Gastrocnemius medialis (tissue), 4 donors: ENCODE measurements around the gene PSG4. TPM values are rescaled to one million over a fixed set of nuclear protein-coding genes. Genes with fewer than 3 reads are reported as not detected.
"Not testable (repeated sequence)": the region's sequence is repeated elsewhere in the genome, so short reads cannot be mapped to it uniquely, and the experiment has no call there.

ENCODE experiments used
- ATAC-seq, 2 donors: fragments of 150-250 bp; one replicate each; pipeline ENCODE4 v1.9.1; 2016
- DNase-seq, 2 donors: peaks; one replicate each; pipeline ENCODE4 v3.0.0-alpha.2; 2019
- H3K27ac ChIP-seq, 4 donors: fragments of 200-600 bp; sonication (generic); 1 replicate in 1 of 4; 2 replicates in 3 of 4; pipeline ENCODE4 v1.5.1; 2016 to 2018; ENCODE audit warnings: mild to moderate bottlenecking in 2 of 4, moderate library complexity in 1 of 4
- H3K27me3 ChIP-seq, 3 donors: fragments of 200-600 bp; sonication (generic) in 2 of 3; 1 replicate in 1 of 3; 2 replicates in 2 of 3; pipeline versions ENCODE4 v1.5.1 to v1.6.0; 2016 to 2019; ENCODE audit warnings: mild to moderate bottlenecking in 1 of 3, moderate library complexity in 1 of 3
- H3K36me3 ChIP-seq, 2 donors: fragments of 200-600 bp; sonication (generic) in 1 of 2; one replicate each; pipeline ENCODE4 v1.5.1; 2017 to 2018
- H3K4me1 ChIP-seq, 2 donors: fragments of 200-600 bp; sonication (generic) in 1 of 2; one replicate each; pipeline ENCODE4 v1.5.1; 2016 to 2017; ENCODE audit warnings: mild to moderate bottlenecking in 2 of 2
- H3K4me3 ChIP-seq, 4 donors: fragments of 200-600 bp; sonication (generic) in 3 of 4; 1 replicate in 1 of 4; 2 replicates in 3 of 4; pipeline ENCODE4 v1.5.1; 2016 to 2019; ENCODE audit warnings: mild to moderate bottlenecking in 2 of 4
- H3K9me3 ChIP-seq, 3 donors: fragments of 200-600 bp; sonication (generic) in 2 of 3; 1 replicate in 1 of 3; 2 replicates in 2 of 3; pipeline ENCODE4 v1.5.1; 2016 to 2019
- in situ Hi-C, 4 donors: fragments of 200-750 bp; cut with MboI; loops; one replicate each; pipeline versions ENCODE4 v1.15.0 to v1.8.0; 2017; ENCODE audit warnings: low sequenced_read_pairs in 4 of 4
- intact Hi-C: fragments of 100-400 bp; cut with DNase I; formaldehyde crosslinking; loops from one replicate; pipeline ENCODE4 v1.15.1; 2023; ENCODE audit warnings: low total_unique reads
- total RNA-seq, 4 donors: library from RNA; depleted of rRNA; stranded (reverse); fragments of >200 nt; gene quantifications; one replicate each; pipeline versions ENCODE4 v1.1.0 to v1.2.3, GENCODE V29; 2016

PSG4 gene
- not detected for total RNA-seq

- H3K4me1 ChIP-seq, H3K27ac ChIP-seq, H3K4me3 ChIP-seq, intact Hi-C loops, ATAC-seq, H3K36me3 ChIP-seq, in situ Hi-C loops, DNase-seq, H3K27me3 ChIP-seq, H3K9me3 ChIP-seq: not testable (repeated sequence)
Measured at GRCh38 chr19:43205471-43206105, at the start of gene PSG4. PSG4 (minus strand) TSS chr19:43205638; CDS start chr19:43205536, 102 bp downstream.

GRCh38 chr19:43251428-43251827, 46.0 kb upstream of the PSG4 start:
- DNase-seq, H3K36me3 ChIP-seq, H3K27me3 ChIP-seq, ATAC-seq, H3K4me3 ChIP-seq, H3K9me3 ChIP-seq, H3K27ac ChIP-seq, intact Hi-C loops, in situ Hi-C loops, H3K4me1 ChIP-seq: not testable (repeated sequence)

GRCh38 chr19:43250296-43250695, 44.9 kb upstream of the PSG4 start:
- intact Hi-C loops, H3K27me3 ChIP-seq, H3K9me3 ChIP-seq, H3K4me1 ChIP-seq, H3K4me3 ChIP-seq, in situ Hi-C loops, H3K27ac ChIP-seq, DNase-seq, H3K36me3 ChIP-seq, ATAC-seq: not testable (repeated sequence)

- intact Hi-C loops, H3K4me1 ChIP-seq, ATAC-seq, H3K27me3 ChIP-seq, H3K27ac ChIP-seq, H3K36me3 ChIP-seq, H3K9me3 ChIP-seq, in situ Hi-C loops, H3K4me3 ChIP-seq, DNase-seq: not testable (repeated sequence)
Measured at GRCh38 chr19:43248635-43249002, 43.2 kb upstream of the PSG4 start.

- intact Hi-C loops, H3K9me3 ChIP-seq, H3K27ac ChIP-seq, DNase-seq, ATAC-seq, H3K4me3 ChIP-seq, H3K4me1 ChIP-seq, H3K36me3 ChIP-seq, in situ Hi-C loops, H3K27me3 ChIP-seq: not testable (repeated sequence)
Measured at GRCh38 chr19:43247243-43247880, 41.9 kb upstream of the PSG4 start.

- H3K27ac ChIP-seq, in situ Hi-C loops, intact Hi-C loops, ATAC-seq, H3K36me3 ChIP-seq, DNase-seq, H3K9me3 ChIP-seq, H3K4me1 ChIP-seq, H3K27me3 ChIP-seq, H3K4me3 ChIP-seq: not testable (repeated sequence)
Measured at GRCh38 chr19:43245848-43246247, 40.4 kb upstream of the PSG4 start.

GRCh38 chr19:43242211-43242610, 36.8 kb upstream of the PSG4 start:
- DNase-seq, ATAC-seq, intact Hi-C loops, H3K4me3 ChIP-seq, H3K27ac ChIP-seq, H3K9me3 ChIP-seq, H3K27me3 ChIP-seq, H3K36me3 ChIP-seq, H3K4me1 ChIP-seq, in situ Hi-C loops: not testable (repeated sequence)

- H3K27me3 ChIP-seq, H3K36me3 ChIP-seq, H3K4me3 ChIP-seq, in situ Hi-C loops, H3K27ac ChIP-seq, ATAC-seq, H3K4me1 ChIP-seq, DNase-seq, H3K9me3 ChIP-seq, intact Hi-C loops: not testable (repeated sequence)
Measured at GRCh38 chr19:43238213-43238612, 32.8 kb upstream of the PSG4 start.

- DNase-seq, H3K27me3 ChIP-seq, H3K4me1 ChIP-seq, H3K36me3 ChIP-seq, H3K27ac ChIP-seq, intact Hi-C loops, H3K9me3 ChIP-seq, ATAC-seq, H3K4me3 ChIP-seq, in situ Hi-C loops: not testable (repeated sequence)
Measured at GRCh38 chr19:43235686-43236085, 30.2 kb upstream of the PSG4 start.
